ENCODE measurements around the gene PRKAG2.

DNA sequence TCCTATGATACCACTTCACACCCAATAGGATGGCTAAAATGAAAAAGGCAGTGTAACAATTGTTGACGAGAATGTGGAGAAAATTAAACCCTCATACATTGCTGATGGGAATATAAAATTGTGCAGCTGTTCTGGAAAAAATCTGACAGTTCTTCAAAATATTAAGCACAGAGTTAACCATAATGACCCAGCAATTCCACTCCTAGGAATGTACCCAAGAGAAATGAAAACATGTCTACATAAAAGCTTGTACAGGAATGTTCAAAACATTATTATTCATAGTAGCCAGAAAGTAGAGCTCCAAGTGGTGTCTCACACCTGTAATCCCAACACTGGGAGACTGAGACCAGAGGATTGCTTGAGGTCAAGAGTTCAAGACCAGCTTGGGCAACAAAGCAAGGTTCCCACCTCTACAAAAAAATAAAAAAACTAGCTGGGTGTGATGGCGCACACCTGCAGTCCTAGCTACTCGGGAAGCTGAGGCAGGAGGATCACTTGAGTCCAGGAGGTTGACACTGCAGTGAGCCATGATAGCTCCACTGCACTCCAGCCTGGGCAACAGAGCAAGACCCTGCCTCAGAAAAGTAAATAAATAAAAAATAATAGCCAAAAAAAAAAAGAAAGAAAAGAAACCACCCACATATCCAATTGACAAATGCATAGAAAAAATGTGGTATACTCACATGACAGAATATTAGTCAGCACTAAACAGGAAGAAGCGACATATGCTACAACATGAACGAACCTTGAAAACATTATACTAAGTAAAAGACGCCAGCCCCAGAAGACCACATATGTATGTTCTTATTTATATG, 362.2 kb downstream of the PRKAG2 start:
- TF ChIP-seq POLR2A (IDR thresholded peaks at IDR 0.05; ENCODE audit: low read depth, low read length) = no peak
- TF ChIP-seq POLR2AphosphoS5 (IDR thresholded peaks at IDR 0.05; ENCODE audit: low read depth, low read length) = no peak
- no peak for TF ChIP-seq TAF1 (IDR thresholded peaks at IDR 0.05; ENCODE audit: low read depth, low read length)
- no peak for TF ChIP-seq SPI1 (IDR thresholded peaks at IDR 0.05; ENCODE audit: low read depth, low read length)
- no peak for TF ChIP-seq POU2F2 (IDR thresholded peaks at IDR 0.05; ENCODE audit: low read depth, low read length)

All from GM12891 (cell line).